Peyer's patch (tissue), 4 donors: ENCODE data around the gene PDPK1.
"Not testable (repeated sequence)": the region's sequence is repeated elsewhere in the genome, so short reads cannot be mapped to it uniquely, and the experiment has no call there.

ENCODE experiments used
- CTCF ChIP-seq, 6 experiments: fragments of 450-650 bp in 4 of 6; fragments of 200-600 bp in 2 of 6; sonication (generic) in 1 of 6; IDR thresholded peaks; one replicate each; pipeline ENCODE4 v1.5.1; 2017 to 2019; ENCODE audit warnings: antibody characterized with exemption in 6 of 6, mild to moderate bottlenecking in 3 of 6, moderate library complexity in 1 of 6
- POLR2A ChIP-seq, 2 donors: fragments of 450-650 bp; IDR thresholded peaks; one replicate each; pipeline ENCODE4 v1.5.1; 2017; ENCODE audit warnings: antibody characterized with exemption in 2 of 2, mild to moderate bottlenecking in 2 of 2, moderate library complexity in 2 of 2

DNA sequence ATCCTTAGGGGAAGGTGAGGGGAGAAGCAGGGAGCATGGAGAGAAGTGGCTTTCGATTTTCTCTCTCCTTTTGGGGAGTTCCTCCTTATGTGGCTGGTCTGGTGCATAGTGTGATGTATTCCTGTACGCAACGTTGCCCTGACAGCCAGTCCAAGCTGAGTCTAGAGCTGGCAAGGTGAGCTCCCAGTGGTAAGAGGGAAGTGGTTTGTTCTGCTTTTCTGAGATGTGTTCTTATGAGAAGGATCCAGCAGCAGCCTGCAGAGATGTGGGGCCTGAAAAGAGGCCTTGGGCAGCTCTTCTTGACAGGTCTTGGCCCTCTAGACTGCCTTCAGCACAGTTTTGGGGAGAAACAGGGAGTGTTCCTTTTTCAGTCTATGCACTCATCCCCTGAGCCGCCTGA, 3.1 kb downstream of the PDPK1 start:
- TF ChIP-seq CTCF, POLR2A (IDR thresholded peaks at IDR 0.05): not testable (repeated sequence)
